HCT116 (cell line): ENCODE results near the gene RCE1. TPM values are rescaled to one million over a fixed set of nuclear protein-coding genes. Genes with fewer than 3 reads are reported as not detected.

ENCODE experiments used
- ATAC-seq: fragments of 200-7000 bp; cut with Tn5 transposase; 2 replicates; pipeline ENCODE4 v1.9.1; 2020; ENCODE audit warnings: mild to moderate bottlenecking, moderate library complexity
- BruUV-seq: library from RNA; stranded (reverse); fragments of 400-500 nt; replicated peaks from 2 replicates; lab custom pipeline; 2021; lab: Mats Ljungman, UMichigan
- CTCF ChIA-PET: fragments of 300-600 bp; sonication (Branson Sonifier 250); formaldehyde crosslinking; loops from one replicate; lab custom pipeline; 2021; ENCODE audit warnings: antibody characterized with exemption; lab: Charles Lee
- POLR2A ChIA-PET: fragments of 300-600, 350-600 bp; sonication (Branson Sonifier 250); formaldehyde crosslinking; loops from one replicate; lab custom pipeline; 2021; ENCODE audit warnings: antibody characterized with exemption; lab: Charles Lee
- RAD21 ChIA-PET, 2 experiments: fragments of 300-600 bp; sonication (Branson Sonifier 250); formaldehyde crosslinking; loops; one replicate each; lab custom pipeline; 2023; ENCODE audit warnings: low total read pairs in 2 of 2; ENCODE audit not compliant: uncharacterized antibody in 2 of 2, unreplicated experiment in 2 of 2, low non-redundant PET in 1 of 2; lab: Charles Lee
- DNase-seq: peaks from one replicate; pipeline ENCODE4 v3.0.0-alpha.2; 2010; ENCODE audit warnings: low read depth, low spot score
- H2AFZ ChIP-seq: fragments of 200-600 bp; shearing (Covaris generic), sonication (generic); 2 replicates; pipeline ENCODE4 v1.6.1; 2017; ENCODE audit warnings: low read depth, mixed run types, mixed read lengths, antibody characterized with exemption, low read length; ENCODE audit not compliant: poor library complexity, severe bottlenecking
- H3K27ac ChIP-seq: 2 replicates; pipeline ENCODE4 v1.5.1; 2012; ENCODE audit warnings: low read depth, low read length
- H3K27me3 ChIP-seq: fragments of 200-600 bp; sonication (generic); 2 replicates; pipeline ENCODE4 v1.6.1; 2016; ENCODE audit warnings: mixed run types, low read length, mixed read lengths; ENCODE audit not compliant: insufficient read depth
- H3K36me3 ChIP-seq, 2 experiments: fragments of 200-500 bp in 1 of 2; fragments of 200-600 bp in 1 of 2; sonication (Bioruptor generic) in 1 of 2; sonication (generic) in 1 of 2; 2 replicates each; pipeline versions ENCODE4 v1.5.1 to v1.6.1; 2014 to 2016; ENCODE audit warnings: low read length in 2 of 2, inconsistent platforms in 1 of 2, mixed read lengths in 1 of 2, mixed run types in 1 of 2; ENCODE audit not compliant: insufficient read depth in 2 of 2, control insufficient read depth in 1 of 2
- H3K4me1 ChIP-seq, 2 experiments: fragments of 200-600 bp in 1 of 2; sonication (generic) in 1 of 2; 2 replicates each; pipeline versions ENCODE4 v1.5.1 to v1.6.1; 2012 to 2017; ENCODE audit warnings: low read length in 2 of 2, inconsistent platforms in 1 of 2, mild to moderate bottlenecking in 1 of 2, mixed read lengths in 1 of 2, mixed run types in 1 of 2, moderate library complexity in 1 of 2; ENCODE audit not compliant: insufficient read depth in 2 of 2, control insufficient read depth in 1 of 2
- H3K4me2 ChIP-seq: fragments of 200-600 bp; sonication (generic); 2 replicates; pipeline ENCODE4 v1.6.1; 2017; ENCODE audit warnings: mixed run types, low read length, mixed read lengths
- H3K4me3 ChIP-seq, 2 experiments: fragments of 200-600 bp in 1 of 2; sonication (generic) in 1 of 2; replicated peaks in 1 of 2; 2 replicates each; pipeline ENCODE4 v1.5.1; 2011 to 2016; ENCODE audit warnings: low read length in 2 of 2, control low read depth in 1 of 2, low read depth in 1 of 2, mild to moderate bottlenecking in 1 of 2, mixed read lengths in 1 of 2, mixed run types in 1 of 2
- H3K79me2 ChIP-seq: fragments of 200-600 bp; sonication (generic); 2 replicates; pipeline ENCODE4 v1.6.1; 2017; ENCODE audit warnings: mild to moderate bottlenecking, mixed run types, low read length, moderate library complexity, mixed read lengths; ENCODE audit not compliant: insufficient read depth
- H3K9ac ChIP-seq: fragments of 200-600 bp; sonication (generic); 2 replicates; pipeline ENCODE4 v1.6.1; 2016; ENCODE audit warnings: low read length, mixed read lengths
- H3K9me2 ChIP-seq: fragments of 200-600 bp; sonication (generic), shearing (Covaris generic); 2 replicates; pipeline ENCODE4 v1.6.1; 2017; ENCODE audit warnings: mixed run types, mild to moderate bottlenecking, moderate library complexity; ENCODE audit not compliant: insufficient read depth
- H3K9me3 ChIP-seq, 2 experiments: fragments of 200-500 bp in 1 of 2; fragments of 200-600 bp in 1 of 2; sonication (Bioruptor generic) in 1 of 2; sonication (generic) in 1 of 2; 2 replicates each; pipeline ENCODE4 v1.6.1; 2014 to 2017; ENCODE audit warnings: low read length in 2 of 2, mixed read lengths in 2 of 2, inconsistent platforms in 1 of 2, low read depth in 1 of 2, mild to moderate bottlenecking in 1 of 2, mixed run types in 1 of 2, moderate library complexity in 1 of 2; ENCODE audit not compliant: control insufficient read depth in 1 of 2, insufficient read depth in 1 of 2
- H4K20me1 ChIP-seq: fragments of 200-600 bp; sonication (generic), shearing (Covaris generic); 2 replicates; pipeline ENCODE4 v1.6.1; 2017; ENCODE audit warnings: mixed run types, mild to moderate bottlenecking, moderate library complexity; ENCODE audit not compliant: insufficient read depth
- CEBPB ChIP-seq: IDR thresholded peaks from 2 replicates; pipeline ENCODE4 v1.6.1; 2012; ENCODE audit warnings: low read depth
- ELF1 ChIP-seq: IDR thresholded peaks from 2 replicates; pipeline ENCODE4 v1.6.1; 2012; ENCODE audit warnings: low read depth, borderline replicate concordance
- EZH2 ChIP-seq: fragments of 200-600 bp; sonication (generic); IDR thresholded peaks from 2 replicates; pipeline ENCODE4 v1.6.1; 2017; ENCODE audit warnings: antibody characterized with exemption, mixed run types
- FOSL1 ChIP-seq: IDR thresholded peaks from 2 replicates; pipeline ENCODE4 v1.6.1; 2012; ENCODE audit warnings: low read depth
- POLR2A ChIP-seq: IDR thresholded peaks from 2 replicates; pipeline ENCODE4 v1.7.0; 2011; ENCODE audit warnings: borderline replicate concordance; ENCODE audit not compliant: insufficient read depth, insufficient read length; ENCODE audit errors: extremely low read depth
- POLR2AphosphoS5 ChIP-seq: IDR thresholded peaks from 2 replicates; pipeline ENCODE4 v1.6.1; 2011; ENCODE audit warnings: mild to moderate bottlenecking, low read depth, low read length, moderate library complexity
- SIN3A ChIP-seq: IDR thresholded peaks from 2 replicates; pipeline ENCODE4 v1.6.1; 2012; ENCODE audit warnings: low read depth
- YY1 ChIP-seq: IDR thresholded peaks from 2 replicates; pipeline ENCODE4 v1.6.1; 2011; ENCODE audit warnings: low read length, low read depth, moderate library complexity, mild to moderate bottlenecking; ENCODE audit not compliant: insufficient replicate concordance; ENCODE audit errors: extremely low read depth
- ZFX ChIP-seq: fragments of 450-650 bp; IDR thresholded peaks from 2 replicates; pipeline ENCODE4 v1.6.1; 2017
- ZNF274 ChIP-seq: fragments of 200-500 bp; sonication (Bioruptor generic); IDR thresholded peaks from 2 replicates; pipeline ENCODE4 v1.6.1; 2014; ENCODE audit warnings: mild to moderate bottlenecking, low read depth, low read length, inconsistent platforms
- intact Hi-C: fragments of 100-400 bp; cut with micrococcal nuclease; formaldehyde crosslinking; loops from 2 replicates; pipeline ENCODE4 v1.10.0; 2022
- total RNA-seq: library from RNA; stranded (reverse); gene quantifications from one replicate; pipeline ENCODE4 v1.2.1, GENCODE V29; 2021; ENCODE audit not compliant: unreplicated experiment
- TF ChIP-seq, protein P1 (sequence below): IDR thresholded peaks from 2 replicates; pipeline ENCODE4 v1.6.1; 2012
- TF ChIP-seq, protein P2 (sequence below): IDR thresholded peaks from 2 replicates; pipeline ENCODE4 v1.6.1; 2012
- TF ChIP-seq, protein P3 (sequence below), 3 experiments: fragments of 200-600 bp in 1 of 3; sonication (generic) in 1 of 3; IDR thresholded peaks in 2 of 3; conservative IDR thresholded peaks in 1 of 3; 2 replicates each; pipeline ENCODE4 v1.5.1; 2012 to 2017; ENCODE audit warnings: low read depth in 2 of 3, low read length in 2 of 3, antibody characterized with exemption in 1 of 3, borderline replicate concordance in 1 of 3, control low read depth in 1 of 3, mild to moderate bottlenecking in 1 of 3, mixed read lengths in 1 of 3, mixed run types in 1 of 3, moderate library complexity in 1 of 3; ENCODE audit not compliant: insufficient read depth in 1 of 3

RCE1 gene
- total RNA-seq, 1 experiment from 2014 or later, result 35.3 TPM

DNA sequence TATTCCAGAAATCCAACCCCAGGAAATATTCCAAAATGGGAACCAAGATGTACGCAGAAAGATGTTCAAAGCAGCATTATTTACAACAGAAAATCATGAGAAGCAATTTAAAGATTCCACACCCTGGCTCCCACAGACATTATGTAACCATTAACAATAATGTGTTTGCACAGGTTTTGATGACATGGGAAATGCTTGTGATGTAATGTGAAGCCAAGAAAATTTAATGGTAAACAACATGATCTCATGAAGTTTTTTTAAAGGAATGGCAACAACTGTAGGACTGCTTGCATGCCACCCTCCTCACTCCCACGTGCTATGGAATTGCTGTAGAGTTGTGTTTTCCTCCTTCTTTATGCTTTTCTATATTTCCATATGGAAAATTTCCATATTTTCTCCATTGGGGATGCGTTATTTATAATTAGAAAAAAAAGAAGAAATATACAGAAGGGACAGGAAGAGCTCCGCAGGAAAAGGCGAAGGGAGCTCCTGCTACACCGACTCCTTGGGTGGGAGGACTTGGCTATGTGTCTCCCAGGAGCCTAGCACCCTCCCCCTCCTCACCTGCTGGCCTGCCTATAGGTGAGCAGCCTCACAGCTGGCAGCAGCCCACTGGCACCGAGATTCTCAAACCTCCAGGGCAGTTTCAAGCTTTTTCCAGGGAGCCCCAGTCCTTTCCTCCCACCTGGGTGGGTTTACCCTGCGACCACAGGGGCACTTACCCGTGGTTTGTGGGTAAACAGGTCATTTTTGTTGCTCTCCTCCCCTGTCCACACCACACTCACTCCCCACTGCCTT lies 34.5 kb downstream of the RCE1 start:
- H4K20me1 ChIP-seq, result no peaks in the 10 kb centered on the region
- no peak for DNase-seq
- no peaks in the 10 kb centered on the region for H3K9me2 ChIP-seq
- no peak overlapping the region for H3K27ac ChIP-seq
- ChIA-PET CTCF (interaction anchor here (0.5 to 3.4 kb wide), 2 partner anchors 11 to 66 kb away, joined by 3 to 8 read pairs; no protein-coding TSS in a partner anchor), RAD21 (no interaction called here), POLR2A (no interaction called here)
- TF ChIP-seq, protein P1, sequence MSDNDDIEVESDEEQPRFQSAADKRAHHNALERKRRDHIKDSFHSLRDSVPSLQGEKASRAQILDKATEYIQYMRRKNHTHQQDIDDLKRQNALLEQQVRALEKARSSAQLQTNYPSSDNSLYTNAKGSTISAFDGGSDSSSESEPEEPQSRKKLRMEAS, result no peak
- TF ChIP-seq FOSL1 (no peak), ZNF274 (no peak), CEBPB (no peak), ZFX (no peak), YY1 (no peak), EZH2 (no peak), POLR2AphosphoS5 (no peak), ELF1 (no peak), POLR2A (no peak), SIN3A (no peak)
- TF ChIP-seq, protein P2, sequence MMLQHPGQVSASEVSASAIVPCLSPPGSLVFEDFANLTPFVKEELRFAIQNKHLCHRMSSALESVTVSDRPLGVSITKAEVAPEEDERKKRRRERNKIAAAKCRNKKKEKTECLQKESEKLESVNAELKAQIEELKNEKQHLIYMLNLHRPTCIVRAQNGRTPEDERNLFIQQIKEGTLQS, result no peak
- TF ChIP-seq, protein P3, sequence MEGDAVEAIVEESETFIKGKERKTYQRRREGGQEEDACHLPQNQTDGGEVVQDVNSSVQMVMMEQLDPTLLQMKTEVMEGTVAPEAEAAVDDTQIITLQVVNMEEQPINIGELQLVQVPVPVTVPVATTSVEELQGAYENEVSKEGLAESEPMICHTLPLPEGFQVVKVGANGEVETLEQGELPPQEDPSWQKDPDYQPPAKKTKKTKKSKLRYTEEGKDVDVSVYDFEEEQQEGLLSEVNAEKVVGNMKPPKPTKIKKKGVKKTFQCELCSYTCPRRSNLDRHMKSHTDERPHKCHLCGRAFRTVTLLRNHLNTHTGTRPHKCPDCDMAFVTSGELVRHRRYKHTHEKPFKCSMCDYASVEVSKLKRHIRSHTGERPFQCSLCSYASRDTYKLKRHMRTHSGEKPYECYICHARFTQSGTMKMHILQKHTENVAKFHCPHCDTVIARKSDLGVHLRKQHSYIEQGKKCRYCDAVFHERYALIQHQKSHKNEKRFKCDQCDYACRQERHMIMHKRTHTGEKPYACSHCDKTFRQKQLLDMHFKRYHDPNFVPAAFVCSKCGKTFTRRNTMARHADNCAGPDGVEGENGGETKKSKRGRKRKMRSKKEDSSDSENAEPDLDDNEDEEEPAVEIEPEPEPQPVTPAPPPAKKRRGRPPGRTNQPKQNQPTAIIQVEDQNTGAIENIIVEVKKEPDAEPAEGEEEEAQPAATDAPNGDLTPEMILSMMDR (IDR thresholded peaks at IDR 0.05 in 2 of 3, conservative IDR thresholded peaks at IDR 0.05 in 1 of 3; ENCODE audit: borderline replicate concordance in 1 of 3, insufficient read depth in 1 of 3, low read depth in 2 of 3, low read length in 2 of 3), result no peak
- no peak overlapping the region for H3K4me3 ChIP-seq
- H3K36me3 ChIP-seq, result no peaks in the 10 kb centered on the region
- H2AFZ ChIP-seq, result no peak overlapping the region
- intact Hi-C loops, result no loop called here
- no peaks in the 10 kb centered on the region for H3K9me3 ChIP-seq
- ATAC-seq, result no peak
- H3K4me1 ChIP-seq, result peaks cover 28 to 31% of the 10 kb centered on the region in 2 experiments
- H3K27me3 ChIP-seq, result no peaks in the 10 kb centered on the region
- H3K9ac ChIP-seq, result no peak overlapping the region
- H3K4me2 ChIP-seq, result no peak overlapping the region
- no peaks in the 10 kb centered on the region for H3K79me2 ChIP-seq
- no TSS peak for BruUV-seq
